Body of pancreas (tissue), 4 donors: ENCODE data around the gene SYT2.

Source experiments
- POLR2A ChIP-seq, 3 donors: fragments of 450-650 bp; IDR thresholded peaks; one replicate each; pipeline ENCODE4 v1.6.1; 2016; ENCODE audit warnings: antibody characterized with exemption in 3 of 3, mild to moderate bottlenecking in 2 of 3
- TF ChIP-seq, protein P1 (sequence below), 7 experiments: fragments of 450-650 bp in 4 of 7; fragments of 200-600 bp in 3 of 7; sonication (generic) in 3 of 7; IDR thresholded peaks; one replicate each; pipeline ENCODE4 v1.5.1; 2016 to 2019; ENCODE audit warnings: antibody characterized with exemption in 7 of 7

DNA sequence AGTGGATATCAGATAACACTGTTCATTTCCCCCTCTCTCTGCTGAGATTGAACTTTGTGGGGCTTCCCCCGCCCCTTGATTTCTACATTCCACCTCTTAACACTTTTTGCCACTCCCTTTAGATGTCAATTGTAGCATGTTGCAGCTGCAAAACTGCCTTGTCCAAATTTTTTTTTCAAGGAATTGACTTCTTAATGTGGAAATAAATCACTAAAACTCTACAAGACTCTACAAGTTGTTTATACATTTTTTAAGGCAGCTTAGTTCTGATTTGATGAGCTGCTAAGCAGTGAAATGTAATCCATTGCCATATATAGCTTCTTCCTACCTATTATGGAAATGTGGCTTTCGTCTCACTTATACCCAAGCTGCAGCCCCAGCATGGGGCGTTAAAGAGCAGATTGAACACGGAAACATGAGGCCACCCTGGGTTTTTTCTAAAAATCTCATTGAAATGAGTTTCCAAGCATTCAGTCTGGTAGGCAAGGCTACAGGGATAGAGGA, 132.2 kb downstream of the SYT2 start:
- TF ChIP-seq, protein P1, sequence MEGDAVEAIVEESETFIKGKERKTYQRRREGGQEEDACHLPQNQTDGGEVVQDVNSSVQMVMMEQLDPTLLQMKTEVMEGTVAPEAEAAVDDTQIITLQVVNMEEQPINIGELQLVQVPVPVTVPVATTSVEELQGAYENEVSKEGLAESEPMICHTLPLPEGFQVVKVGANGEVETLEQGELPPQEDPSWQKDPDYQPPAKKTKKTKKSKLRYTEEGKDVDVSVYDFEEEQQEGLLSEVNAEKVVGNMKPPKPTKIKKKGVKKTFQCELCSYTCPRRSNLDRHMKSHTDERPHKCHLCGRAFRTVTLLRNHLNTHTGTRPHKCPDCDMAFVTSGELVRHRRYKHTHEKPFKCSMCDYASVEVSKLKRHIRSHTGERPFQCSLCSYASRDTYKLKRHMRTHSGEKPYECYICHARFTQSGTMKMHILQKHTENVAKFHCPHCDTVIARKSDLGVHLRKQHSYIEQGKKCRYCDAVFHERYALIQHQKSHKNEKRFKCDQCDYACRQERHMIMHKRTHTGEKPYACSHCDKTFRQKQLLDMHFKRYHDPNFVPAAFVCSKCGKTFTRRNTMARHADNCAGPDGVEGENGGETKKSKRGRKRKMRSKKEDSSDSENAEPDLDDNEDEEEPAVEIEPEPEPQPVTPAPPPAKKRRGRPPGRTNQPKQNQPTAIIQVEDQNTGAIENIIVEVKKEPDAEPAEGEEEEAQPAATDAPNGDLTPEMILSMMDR (IDR thresholded peaks at IDR 0.05) = no peak
- no peak for TF ChIP-seq POLR2A (IDR thresholded peaks at IDR 0.05)
